ENCODE measurements around the gene PLCB1. TPM values are rescaled to one million over a fixed set of nuclear protein-coding genes. Genes with fewer than 3 reads are reported as not detected.

Gene PLCB1
- total and polyA plus RNA-seq, 10 of the 15 experiments (the other 5 are each of a cell fraction or from before 2014, with no cell fraction given): 0.05 to 5.3 (median 0.17) TPM; not detected in 1

- Histone ChIP-seq H3K4me2 (ENCODE audit: control insufficient read depth, insufficient read depth) (no peak overlapping the region), H3K4me1 (ENCODE audit: control insufficient read depth, insufficient read depth, low read length) (no peaks in the 10 kb centered on the region), H3K27me3 (replicated peaks in 1 of 2; ENCODE audit: control insufficient read depth in 2 of 2, insufficient read depth in 2 of 2, low read length in 1 of 2) (no peaks in the 10 kb centered on the region), H4K20me1 (ENCODE audit: control insufficient read depth, insufficient read depth) (no peaks in the 10 kb centered on the region), H3K9me3 (replicated peaks; ENCODE audit: control insufficient read depth, insufficient read depth, low read length) (no peaks in the 10 kb centered on the region), H3K27ac (ENCODE audit: control insufficient read depth, insufficient read depth) (no peak overlapping the region), H3K36me3 (ENCODE audit: control insufficient read depth in 2 of 2, insufficient read depth in 2 of 2, low read length in 1 of 2) (no peaks in the 10 kb centered on the region), H3K79me2 (ENCODE audit: control insufficient read depth, insufficient read depth, low read length) (no peaks in the 10 kb centered on the region), H3K9ac (ENCODE audit: control insufficient read depth, insufficient read depth, low read length) (no peak overlapping the region), H2AFZ (ENCODE audit: control insufficient read depth, low read depth, low read length) (no peak overlapping the region), H3K4me3 (no peak overlapping the region)
- in situ Hi-C loops (cut with MboI): no loop called here
- ATAC-seq (no peak), DNase-seq (ENCODE audit: low read depth, low spot score) (no peak), FAIRE-seq (no peak)
- RAD21 ChIA-PET (ENCODE audit: unreplicated experiment): no interaction called here
- no TSS peak for BruUV-seq (replicated peaks)
- 27% methylated on average over 5 of the region's 5 CpGs for WGBS (ENCODE audit: insufficient coverage, insufficient replicate concordance, low lambda C conversion rate, missing lambda C conversion rate)
- intact Hi-C loops (cut with micrococcal nuclease; ENCODE audit: unreplicated experiment): no loop called here
- CTCF ChIA-PET: no interaction called here
- POLR2A ChIA-PET: no interaction called here
- TF ChIP-seq RAD21 (IDR thresholded peaks at IDR 0.05; ENCODE audit: insufficient read depth, low read depth, low read length) (no peak), NRF1 (conservative IDR thresholded peaks at IDR 0.05; ENCODE audit: low read depth, low read length) (no peak), CBX3 (IDR thresholded peaks at IDR 0.05; ENCODE audit: borderline replicate concordance, low read depth) (no peak), ZBTB40 (IDR thresholded peaks at IDR 0.05; ENCODE audit: borderline replicate concordance) (no peak), BHLHE40 (IDR thresholded peaks at IDR 0.05; ENCODE audit: borderline replicate concordance in 1 of 2, low read depth in 2 of 2, low read length in 1 of 2) (no peak), TCF12 (IDR thresholded peaks at IDR 0.05; ENCODE audit: low read depth, low read length) (no peak), STAT3 (IDR thresholded peaks at IDR 0.05; ENCODE audit: low read depth, low read length) (no peak)
- SMC1A ChIA-PET (ENCODE audit: uncharacterized antibody, unreplicated experiment): interaction anchor here (0.6 to 1.1 kb wide), 2 partner anchors 9 to 699 kb away, joined by 3 read pairs; no protein-coding TSS in a partner anchor
These were observed 495.4 kb downstream of the PLCB1 start for GRCh38 chr20:8627340-8628004.
